Activated CD4-positive, alpha-beta T cell treated with anti-CD3 and anti-CD28 coated beads, Interleukin-2, amount 10 ng/mL, durations not matched to agents 24 days and 14 days (primary cell): ENCODE results near the gene CREG1. TPM values are rescaled to one million over a fixed set of nuclear protein-coding genes. Genes with fewer than 3 reads are reported as not detected.
A peak's percentile ranks its signal among the peaks of the same experiment; 100 is the strongest.
"Not testable (repeated sequence)": the region's sequence is repeated elsewhere in the genome, so short reads cannot be mapped to it uniquely, and the experiment has no call there.

Experiments
- DNase-seq: peaks from one replicate; pipeline ENCODE4 v3.0.0; 2022
- H3K27ac Mint-ChIP-seq: one replicate; pipeline ENCODE4 v1.8.0; 2022; ENCODE audit warnings: mild to moderate bottlenecking, mixed read lengths
- H3K27me3 Mint-ChIP-seq: one replicate; pipeline ENCODE4 v1.8.0; 2022; ENCODE audit warnings: mixed read lengths
- H3K36me3 Mint-ChIP-seq: one replicate; pipeline ENCODE4 v1.8.0; 2022; ENCODE audit warnings: low read depth, mild to moderate bottlenecking, mixed read lengths
- H3K4me1 Mint-ChIP-seq: one replicate; pipeline ENCODE4 v1.8.0; 2021; ENCODE audit warnings: mixed read lengths
- H3K4me3 Mint-ChIP-seq: one replicate; pipeline ENCODE4 v1.8.0; 2022; ENCODE audit warnings: mild to moderate bottlenecking, moderate library complexity, mixed read lengths
- H3K9me3 Mint-ChIP-seq: one replicate; pipeline ENCODE4 v1.8.0; 2021; ENCODE audit warnings: mixed read lengths
- intact Hi-C: fragments of 100-400 bp; cut with micrococcal nuclease; formaldehyde crosslinking; loops from one replicate; pipeline ENCODE4 v1.15.1; 2023
- total RNA-seq: library from RNA; stranded (reverse); gene quantifications from 2 replicates; pipeline ENCODE4 v1.2.3, GENCODE V29; 2022

Gene CREG1
- total RNA-seq, 1 donor from 2014 or later, result 12.3 TPM

- Mint-ChIP-seq H3K27ac (no peak overlapping the region), H3K27me3 (peaks cover 12% of the 10 kb centered on the region), H3K4me3 (no peak overlapping the region), H3K9me3 (no peaks in the 10 kb centered on the region), H3K36me3 (no peaks in the 10 kb centered on the region), H3K4me1 (no peaks in the 10 kb centered on the region)
- intact Hi-C loops, result no loop called here
- no peak for DNase-seq
Observed at GRCh38 chr1:167579986-167580385, 26.4 kb upstream of the CREG1 start.

- no peaks in the 10 kb centered on the region for H3K9me3 Mint-ChIP-seq
- no peaks in the 10 kb centered on the region for H3K4me1 Mint-ChIP-seq
- H3K27me3 Mint-ChIP-seq, result peaks cover 12% of the 10 kb centered on the region
- no peak overlapping the region for H3K27ac Mint-ChIP-seq
- DNase-seq, result no peak
- intact Hi-C loops, result no loop called here
- H3K36me3 Mint-ChIP-seq, result no peaks in the 10 kb centered on the region
- H3K4me3 Mint-ChIP-seq, result no peak overlapping the region
Observed at GRCh38 chr1:167578939-167579521, 25.5 kb upstream of the CREG1 start.

GRCh38 chr1:167575649-167576048, 22.1 kb upstream of the CREG1 start:
- intact Hi-C loops, result no loop called here

GRCh38 chr1:167573035-167573434, 19.5 kb upstream of the CREG1 start:
- intact Hi-C loops, result no loop called here

More at GRCh38 chr1:167575649-167576048, 22.1 kb upstream of the CREG1 start:
- no peak for DNase-seq
- Mint-ChIP-seq H3K9me3 (no peaks in the 10 kb centered on the region), H3K4me1 (no peaks in the 10 kb centered on the region), H3K36me3 (no peaks in the 10 kb centered on the region), H3K27ac (no peak overlapping the region), H3K27me3 (peaks cover 12% of the 10 kb centered on the region), H3K4me3 (no peak overlapping the region)

GRCh38 chr1:167570712-167571111, 17.1 kb upstream of the CREG1 start:
- intact Hi-C loops, H3K4me3 Mint-ChIP-seq, H3K27ac Mint-ChIP-seq, H3K27me3 Mint-ChIP-seq, H3K4me1 Mint-ChIP-seq, DNase-seq, H3K9me3 Mint-ChIP-seq, H3K36me3 Mint-ChIP-seq: not testable (repeated sequence)

More at GRCh38 chr1:167573035-167573434, 19.5 kb upstream of the CREG1 start:
- DNase-seq, result no peak
- no peak overlapping the region for H3K4me3 Mint-ChIP-seq
- H3K27ac Mint-ChIP-seq, result no peak overlapping the region
- peaks cover 17% of the 10 kb centered on the region for H3K27me3 Mint-ChIP-seq
- H3K9me3 Mint-ChIP-seq, result no peaks in the 10 kb centered on the region
- H3K36me3 Mint-ChIP-seq, result no peaks in the 10 kb centered on the region
- H3K4me1 Mint-ChIP-seq, result no peaks in the 10 kb centered on the region

GRCh38 chr1:167567663-167568062, 14.1 kb upstream of the CREG1 start:
- H3K4me3 Mint-ChIP-seq, result no peak overlapping the region
- intact Hi-C loops, result no loop called here

GRCh38 chr1:167566766-167567165, 13.2 kb upstream of the CREG1 start:
- Mint-ChIP-seq H3K27me3 (peaks cover 7% of the 10 kb centered on the region), H3K4me3 (no peak overlapping the region), H3K9me3 (no peaks in the 10 kb centered on the region), H3K36me3 (no peaks in the 10 kb centered on the region), H3K27ac (no peak overlapping the region), H3K4me1 (peaks cover 8% of the 10 kb centered on the region)
- no peak for DNase-seq
- intact Hi-C loops, result no loop called here

More at GRCh38 chr1:167567663-167568062, 14.1 kb upstream of the CREG1 start:
- no peak overlapping the region for H3K27ac Mint-ChIP-seq
- no peaks in the 10 kb centered on the region for H3K36me3 Mint-ChIP-seq
- H3K27me3 Mint-ChIP-seq, result peaks cover 7% of the 10 kb centered on the region
- no peaks in the 10 kb centered on the region for H3K9me3 Mint-ChIP-seq
- peaks cover 8% of the 10 kb centered on the region for H3K4me1 Mint-ChIP-seq
- DNase-seq, result no peak

- intact Hi-C loops, result no loop called here
- no peak overlapping the region for H3K4me3 Mint-ChIP-seq
- peaks cover 9% of the 10 kb centered on the region for H3K27me3 Mint-ChIP-seq
- no peaks in the 10 kb centered on the region for H3K9me3 Mint-ChIP-seq
- H3K27ac Mint-ChIP-seq, result no peak overlapping the region
- peaks cover 10% of the 10 kb centered on the region for H3K4me1 Mint-ChIP-seq
- no peak for DNase-seq
- H3K36me3 Mint-ChIP-seq, result no peaks in the 10 kb centered on the region
Observed at GRCh38 chr1:167565922-167566321, 12.4 kb upstream of the CREG1 start.

- H3K27ac Mint-ChIP-seq, result no peak overlapping the region
- intact Hi-C loops, result no loop called here
- peaks cover 8% of the 10 kb centered on the region for H3K27me3 Mint-ChIP-seq
- no peaks in the 10 kb centered on the region for H3K9me3 Mint-ChIP-seq
- no peak overlapping the region for H3K4me3 Mint-ChIP-seq
- no peaks in the 10 kb centered on the region for H3K36me3 Mint-ChIP-seq
- peaks cover 10% of the 10 kb centered on the region for H3K4me1 Mint-ChIP-seq
- no peak for DNase-seq
Observed at GRCh38 chr1:167564612-167565270, 11.2 kb upstream of the CREG1 start.

- Mint-ChIP-seq H3K4me3 (no peak overlapping the region), H3K27ac (no peak overlapping the region), H3K27me3 (peaks cover 10% of the 10 kb centered on the region), H3K9me3 (no peaks in the 10 kb centered on the region), H3K36me3 (no peaks in the 10 kb centered on the region), H3K4me1 (peaks cover 10% of the 10 kb centered on the region)
- DNase-seq, result no peak
- intact Hi-C loops, result no loop called here
Observed at GRCh38 chr1:167563579-167564246, 10.2 kb upstream of the CREG1 start.

GRCh38 chr1:167562702-167563101, 9.1 kb upstream of the CREG1 start:
- H3K4me1 Mint-ChIP-seq, result peaks cover 10% of the 10 kb centered on the region
- no peaks in the 10 kb centered on the region for H3K9me3 Mint-ChIP-seq
- no peak for DNase-seq
- intact Hi-C loops, result no loop called here
- H3K27ac Mint-ChIP-seq, result no peak overlapping the region
- no peaks in the 10 kb centered on the region for H3K36me3 Mint-ChIP-seq
- peaks cover 12% of the 10 kb centered on the region for H3K27me3 Mint-ChIP-seq
- H3K4me3 Mint-ChIP-seq, result no peak overlapping the region

- no peaks in the 10 kb centered on the region for H3K9me3 Mint-ChIP-seq
- no peak overlapping the region for H3K4me3 Mint-ChIP-seq
- H3K36me3 Mint-ChIP-seq, result no peaks in the 10 kb centered on the region
- DNase-seq, result no peak
- intact Hi-C loops, result no loop called here
- no peak overlapping the region for H3K27ac Mint-ChIP-seq
- H3K4me1 Mint-ChIP-seq, result peaks cover 10% of the 10 kb centered on the region
- H3K27me3 Mint-ChIP-seq, result peaks cover 14% of the 10 kb centered on the region
Observed at GRCh38 chr1:167561753-167562152, 8.2 kb upstream of the CREG1 start.

GRCh38 chr1:167555971-167556714, 2.6 kb upstream of the CREG1 start:
- H3K36me3 Mint-ChIP-seq, result no peaks in the 10 kb centered on the region

GRCh38 chr1:167555072-167555471, 1.5 kb upstream of the CREG1 start:
- DNase-seq, H3K36me3 Mint-ChIP-seq, intact Hi-C loops, H3K9me3 Mint-ChIP-seq, H3K27ac Mint-ChIP-seq: not testable (repeated sequence)
- Mint-ChIP-seq H3K27me3 (peaks cover 12% of the 10 kb centered on the region), H3K4me1 (peaks cover 26% of the 10 kb centered on the region), H3K4me3 (peak overlapping the region; percentile 20)

More at GRCh38 chr1:167555971-167556714, 2.6 kb upstream of the CREG1 start:
- Mint-ChIP-seq H3K4me1 (peaks cover 21% of the 10 kb centered on the region), H3K27ac (no peak overlapping the region), H3K4me3 (no peak overlapping the region), H3K27me3 (peaks cover 13% of the 10 kb centered on the region), H3K9me3 (no peaks in the 10 kb centered on the region)
- DNase-seq, result peak; percentile 92
- intact Hi-C loops, result loop anchor here (1.0 kb wide), 2 partner anchors 155 to 490 kb away; no protein-coding TSS in a partner anchor
